ENCODE results near the gene TRIP10. TPM values are rescaled to one million over a fixed set of nuclear protein-coding genes. Genes with fewer than 3 reads are reported as not detected.
A peak's percentile ranks its signal among the peaks of the same experiment; 100 is the strongest.

Gene TRIP10
- total and polyA plus RNA-seq, 11 donors, result 62.5 to 172 (median 85.8) TPM

DNA sequence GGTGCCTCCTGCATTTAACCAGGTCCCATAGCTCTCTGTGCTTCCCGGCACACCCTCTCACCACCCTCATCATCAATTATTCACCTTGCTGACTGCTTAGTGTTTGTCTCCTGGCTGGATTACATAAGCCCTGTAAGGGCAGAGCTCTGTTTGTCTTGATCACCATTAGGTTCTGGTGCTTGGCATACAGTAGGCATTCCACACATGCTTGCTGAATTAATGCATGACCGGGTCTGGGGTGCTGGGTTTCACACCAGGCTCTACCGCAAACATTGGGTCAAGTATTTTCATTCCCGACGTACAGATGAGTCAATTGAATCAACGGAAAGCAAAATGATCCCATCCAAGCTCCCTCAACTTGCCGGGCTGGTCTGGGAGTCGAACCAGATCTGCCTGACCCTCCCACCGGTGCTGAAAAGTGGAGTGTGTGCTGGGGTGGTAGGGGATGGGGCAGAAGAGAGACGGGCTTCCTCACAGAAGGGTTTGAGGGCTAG is 61.6 kb downstream of the TRIP10 start:
- DNase-seq, result no peak
- Histone ChIP-seq H3K4me1 (peaks cover 0 to 59% (median 2%) of the 10 kb centered on the region in 12 donors), H3K27ac (peak overlapping the region in 2 of 12 donors; percentile 50 to 90), H3K36me3 (no peaks in the 10 kb centered on the region), H3K9me3 (no peaks in the 10 kb centered on the region), H3K4me3 (peak overlapping the region in 8 of 12 donors; percentile 17 to 50 (median 21)), H3K27me3 (peaks cover 0 to 35% (median 0%) of the 10 kb centered on the region in 9 donors)
- intact Hi-C loops (cut with DNase I), result no loop called here
- WGBS, 4 donors, result 33 to 53% (median 38%) methylated on average over 10 of the region's 10 CpGs
- TF ChIP-seq POLR2A (IDR thresholded peaks at IDR 0.05) (no peak), CTCF (IDR thresholded peaks at IDR 0.05) (no peak)
- no peak for ATAC-seq

Small RNA genes within 50 kb of the gene (microRNA-seq; reads per million reads assigned to microRNA genes)
- gene MIR6791, result 0 to 0.62 (median 0.19) reads per million in 4 donors

Other genes starting within 250 kb of the TRIP10 start
- gene TUBB4A, start 237.4 kb upstream of the TRIP10 start, total RNA-seq, result 1 to 10 TPM in 6 of 9 donors, under 1 TPM in 3; 0.41 to 4.8 (median 1.6) TPM
- 1 to 10 TPM in 1 of 2 donors, under 1 TPM in 1; 0.15 to 2.0 TPM for gene TUBB4A, start 237.4 kb upstream of the TRIP10 start, polyA plus RNA-seq
- gene TNFSF9, start 208.7 kb upstream of the TRIP10 start, total RNA-seq, result under 1 TPM in 4 of 9 donors, not detected in 5; 0.21 to 0.77 (median 0.49) TPM
- gene TNFSF9, start 208.7 kb upstream of the TRIP10 start, polyA plus RNA-seq, result under 1 TPM; 0.08 to 0.11 TPM
- under 1 TPM in 3 of 9 donors, not detected in 6; 0.23 to 0.68 (median 0.37) TPM for gene CD70, start 148.5 kb upstream of the TRIP10 start, total RNA-seq
- gene CD70, start 148.5 kb upstream of the TRIP10 start, polyA plus RNA-seq, result not detected
- 1 to 10 TPM in 2 of 9 donors, under 1 TPM in 4, not detected in 3; 0.08 to 3.8 (median 0.28) TPM for gene TNFSF14, start 69.5 kb upstream of the TRIP10 start, total RNA-seq
- gene TNFSF14, start 69.5 kb upstream of the TRIP10 start, polyA plus RNA-seq, result under 1 TPM; 0.07 to 0.30 TPM
- 1,000 to 10,000 TPM in 1 of 9 donors, 100 to 1,000 TPM in 3, 10 to 100 TPM in 5; 31.7 to 1,888 (median 81.0) TPM for gene C3, start 19.0 kb upstream of the TRIP10 start, total RNA-seq
- gene C3, start 19.0 kb upstream of the TRIP10 start, polyA plus RNA-seq, result 100 to 1,000 TPM in 1 of 2 donors, 10 to 100 TPM in 1; 64.9 to 136 TPM
- gene GPR108, start 2.1 kb upstream of the TRIP10 start, total RNA-seq, result 10 to 100 TPM; 19.2 to 47.9 (median 27.7) TPM
- gene GPR108, start 2.1 kb upstream of the TRIP10 start, polyA plus RNA-seq, result 10 to 100 TPM; 35.5 to 39.1 TPM
- gene SH2D3A, start 27.8 kb downstream of the TRIP10 start, total RNA-seq, result under 1 TPM in 3 of 9 donors, not detected in 6; 0.12 to 0.56 (median 0.52) TPM
- gene SH2D3A, start 27.8 kb downstream of the TRIP10 start, polyA plus RNA-seq, result under 1 TPM; 0.08 to 0.25 TPM
- gene VAV1, start 33.0 kb downstream of the TRIP10 start, total RNA-seq, result 10 to 100 TPM in 1 of 9 donors, 1 to 10 TPM in 5, under 1 TPM in 3; 0.69 to 25.6 (median 1.7) TPM
- gene VAV1, start 33.0 kb downstream of the TRIP10 start, polyA plus RNA-seq, result 1 to 10 TPM in 1 of 2 donors, under 1 TPM in 1; 0.91 to 1.2 TPM
- gene ADGRE1, start 147.9 kb downstream of the TRIP10 start, total RNA-seq, result 1 to 10 TPM in 2 of 9 donors, under 1 TPM in 2, not detected in 5; 0.18 to 6.4 (median 0.97) TPM
- under 1 TPM in 1 of 2 donors, not detected in 1; 0.12 TPM for gene ADGRE1, start 147.9 kb downstream of the TRIP10 start, polyA plus RNA-seq

Measured in heart left ventricle (tissue), 16 donors.